ENCODE data around the gene FAM174C. TPM values are rescaled to one million over a fixed set of nuclear protein-coding genes. Genes with fewer than 3 reads are reported as not detected.

FAM174C gene
- total RNA-seq, 1 experiment from 2014 or later, result 110 TPM

DNA sequence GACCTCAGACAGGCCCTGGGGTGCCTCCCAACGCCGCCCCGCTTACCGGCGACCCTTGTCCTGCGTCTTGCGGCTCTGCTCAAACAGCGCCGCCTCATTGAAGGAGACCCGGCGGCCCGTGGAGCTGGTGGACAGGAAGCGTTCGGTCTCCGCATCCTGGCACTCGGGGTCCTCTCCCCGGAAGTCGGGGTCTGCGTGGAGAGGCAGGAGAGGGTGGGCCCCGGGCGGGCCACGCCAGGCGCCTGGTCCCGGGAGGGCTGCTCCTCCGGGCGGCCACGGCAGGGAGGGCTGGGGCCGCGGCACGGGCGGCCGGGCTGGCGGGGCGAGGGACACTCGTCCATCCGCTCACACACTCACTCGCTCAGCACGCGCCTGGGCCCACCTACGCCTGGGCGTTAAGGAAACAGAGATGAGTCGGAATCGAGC is 40.4 kb upstream of the FAM174C start:
- POLR2A ChIA-PET (ENCODE audit: unreplicated experiment), result no interaction called here
- H3K9ac ChIP-seq (ENCODE audit: low read length), result no peak overlapping the region
- H3K4me2 ChIP-seq (ENCODE audit: low read length), result no peak overlapping the region
- H3K27ac ChIP-seq (ENCODE audit: low read length), result no peak overlapping the region
- H3K79me2 ChIP-seq (ENCODE audit: low read length), result no peaks in the 10 kb centered on the region
- DNase-seq, result no peak
- no peak overlapping the region for H2AFZ ChIP-seq (ENCODE audit: low read length)
- H3F3A ChIP-seq (ENCODE audit: low read length, unreplicated experiment), result no peaks in the 10 kb centered on the region
- no peak overlapping the region for H3K4me3 ChIP-seq (ENCODE audit: low read length)
- CTCF ChIA-PET, result no interaction called here
- H3K4me1 ChIP-seq (ENCODE audit: insufficient read depth, low read length), result peaks cover 11% of the 10 kb centered on the region
- no peaks in the 10 kb centered on the region for H4K20me1 ChIP-seq (ENCODE audit: low read length)
- intact Hi-C loops (cut with micrococcal nuclease), result no loop called here
- H3K9me2 ChIP-seq (replicated peaks; ENCODE audit: low read length), result no peaks in the 10 kb centered on the region
- no TSS peak for BruUV-seq (replicated peaks)
- H3K27me3 ChIP-seq (ENCODE audit: low read length), result no peaks in the 10 kb centered on the region
- ATAC-seq, result no peak
- H3K9me3 ChIP-seq (ENCODE audit: low read length), result no peaks in the 10 kb centered on the region
- TF ChIP-seq EZH2 (IDR thresholded peaks at IDR 0.05; ENCODE audit: low read length, unreplicated experiment) (no peak), EZH2phosphoT487 (IDR thresholded peaks at IDR 0.05; ENCODE audit: borderline replicate concordance, low read length) (no peak)
- TF ChIP-seq, protein P1, sequence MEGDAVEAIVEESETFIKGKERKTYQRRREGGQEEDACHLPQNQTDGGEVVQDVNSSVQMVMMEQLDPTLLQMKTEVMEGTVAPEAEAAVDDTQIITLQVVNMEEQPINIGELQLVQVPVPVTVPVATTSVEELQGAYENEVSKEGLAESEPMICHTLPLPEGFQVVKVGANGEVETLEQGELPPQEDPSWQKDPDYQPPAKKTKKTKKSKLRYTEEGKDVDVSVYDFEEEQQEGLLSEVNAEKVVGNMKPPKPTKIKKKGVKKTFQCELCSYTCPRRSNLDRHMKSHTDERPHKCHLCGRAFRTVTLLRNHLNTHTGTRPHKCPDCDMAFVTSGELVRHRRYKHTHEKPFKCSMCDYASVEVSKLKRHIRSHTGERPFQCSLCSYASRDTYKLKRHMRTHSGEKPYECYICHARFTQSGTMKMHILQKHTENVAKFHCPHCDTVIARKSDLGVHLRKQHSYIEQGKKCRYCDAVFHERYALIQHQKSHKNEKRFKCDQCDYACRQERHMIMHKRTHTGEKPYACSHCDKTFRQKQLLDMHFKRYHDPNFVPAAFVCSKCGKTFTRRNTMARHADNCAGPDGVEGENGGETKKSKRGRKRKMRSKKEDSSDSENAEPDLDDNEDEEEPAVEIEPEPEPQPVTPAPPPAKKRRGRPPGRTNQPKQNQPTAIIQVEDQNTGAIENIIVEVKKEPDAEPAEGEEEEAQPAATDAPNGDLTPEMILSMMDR (conservative IDR thresholded peaks at IDR 0.05; ENCODE audit: low read depth, low read length), result no peak
- no peaks in the 10 kb centered on the region for H3K36me3 ChIP-seq (ENCODE audit: low read depth, low read length)

DNA sequence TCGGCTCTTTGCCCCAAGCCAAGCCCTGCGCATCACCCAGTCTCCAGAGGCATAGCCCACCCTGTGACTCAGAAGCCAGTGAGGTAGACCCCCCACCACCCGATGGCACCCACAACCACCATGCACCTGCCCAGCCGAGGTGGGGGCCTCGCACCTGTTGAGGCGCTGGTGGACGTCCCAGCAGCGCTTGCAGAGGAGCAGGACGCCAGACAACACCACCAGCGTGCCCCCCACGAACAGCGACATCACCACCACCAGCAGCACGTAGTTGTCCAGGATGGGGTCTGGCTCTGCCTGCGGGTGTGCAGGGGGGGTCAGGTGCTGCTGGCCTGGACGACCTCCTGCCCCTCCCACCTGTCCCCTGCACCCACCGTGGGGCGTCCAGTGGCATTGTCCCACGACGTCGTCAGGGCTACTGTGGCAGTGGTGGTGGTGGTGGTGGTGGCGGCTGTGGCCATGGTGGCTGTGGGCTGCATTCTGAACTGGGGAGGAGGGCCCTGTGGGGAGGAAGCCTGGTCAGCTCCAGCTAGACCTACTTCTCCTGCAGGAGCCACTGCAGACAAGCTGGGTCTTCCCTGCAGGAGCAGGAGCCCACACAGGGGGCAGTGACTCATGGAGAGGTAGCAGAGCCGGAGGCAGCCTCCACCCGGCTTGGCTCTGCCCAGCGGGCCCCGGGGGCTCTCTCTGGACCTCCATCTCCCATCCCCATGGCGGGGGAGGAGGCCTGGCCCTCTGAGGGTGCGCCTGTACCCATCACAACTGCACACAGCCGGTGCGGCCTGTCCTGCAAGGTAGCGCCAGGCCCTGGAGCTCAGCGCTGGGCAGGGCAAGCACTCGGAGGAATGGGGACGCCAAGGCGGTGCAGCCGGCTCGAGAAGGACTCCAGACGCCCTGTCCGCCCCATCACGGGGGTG is 39.4 kb upstream of the FAM174C start:
- no peaks in the 10 kb centered on the region for H3K27me3 ChIP-seq (ENCODE audit: low read length)
- BruUV-seq (replicated peaks), result no TSS peak
- H3K9me2 ChIP-seq (replicated peaks; ENCODE audit: low read length), result no peaks in the 10 kb centered on the region
- no peak overlapping the region for H3K27ac ChIP-seq (ENCODE audit: low read length)
- no peaks in the 10 kb centered on the region for H3F3A ChIP-seq (ENCODE audit: low read length, unreplicated experiment)
- H3K36me3 ChIP-seq (ENCODE audit: low read depth, low read length), result no peaks in the 10 kb centered on the region
- peaks cover 11% of the 10 kb centered on the region for H3K4me1 ChIP-seq (ENCODE audit: insufficient read depth, low read length)
- DNase-seq (peak; percentile 45), ATAC-seq (peak; percentile 39)
- H3K4me3 ChIP-seq (ENCODE audit: low read length), result peak overlapping the region; percentile 62
- intact Hi-C loops (cut with micrococcal nuclease), result no loop called here
- ChIA-PET POLR2A (ENCODE audit: unreplicated experiment) (no interaction called here), CTCF (no interaction called here)
- no peaks in the 10 kb centered on the region for H4K20me1 ChIP-seq (ENCODE audit: low read length)
- H3K9me3 ChIP-seq (ENCODE audit: low read length), result no peaks in the 10 kb centered on the region
- H3K4me2 ChIP-seq (ENCODE audit: low read length), result peak overlapping the region; percentile 84
- no peak overlapping the region for H3K9ac ChIP-seq (ENCODE audit: low read length)
- H3K79me2 ChIP-seq (ENCODE audit: low read length), result peaks cover under 1% of the 10 kb centered on the region; the same call in 1 of the 2 replicates
- TF ChIP-seq EZH2 (IDR thresholded peaks at IDR 0.05; ENCODE audit: low read length, unreplicated experiment) (no peak), EZH2phosphoT487 (IDR thresholded peaks at IDR 0.05; ENCODE audit: borderline replicate concordance, low read length) (no peak)
- TF ChIP-seq, protein P1 (conservative IDR thresholded peaks at IDR 0.05; ENCODE audit: low read depth, low read length), result no peak
- H2AFZ ChIP-seq (ENCODE audit: low read length), result 0 out of 2 replicates have a peak overlapping the region, but pooled peaks have one; percentile 34

DNA sequence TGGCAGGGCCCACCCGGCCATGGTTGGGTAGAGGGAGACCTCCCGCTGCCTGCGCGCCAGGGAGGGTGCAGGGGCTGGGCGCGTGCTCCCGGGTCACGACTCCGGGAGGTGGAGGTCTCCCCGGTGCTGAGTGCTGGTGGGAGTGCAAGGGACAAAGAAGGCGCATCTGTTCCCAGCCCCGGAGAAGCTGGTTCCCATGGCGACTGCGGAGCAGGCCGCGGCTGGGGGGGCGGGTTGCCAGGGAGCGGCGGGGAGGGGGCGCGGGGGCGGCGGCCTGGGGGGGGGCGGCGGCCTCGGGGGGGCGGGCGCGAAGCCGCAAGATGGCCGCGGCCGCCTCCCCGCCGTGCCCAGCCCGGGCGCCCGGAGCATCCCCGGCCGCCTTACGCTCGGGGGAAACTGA is 38.8 kb upstream of the FAM174C start:
- Histone ChIP-seq H4K20me1 (ENCODE audit: low read length) (no peaks in the 10 kb centered on the region), H3K4me1 (ENCODE audit: insufficient read depth, low read length) (peaks cover 16% of the 10 kb centered on the region), H3K36me3 (ENCODE audit: low read depth, low read length) (no peaks in the 10 kb centered on the region), H3K79me2 (ENCODE audit: low read length) (peaks cover 8% of the 10 kb centered on the region; the same call in 1 of the 2 replicates), H3K27me3 (ENCODE audit: low read length) (no peaks in the 10 kb centered on the region), H3F3A (ENCODE audit: low read length, unreplicated experiment) (no peaks in the 10 kb centered on the region), H3K4me3 (ENCODE audit: low read length) (peak overlapping the region; percentile 81), H3K4me2 (ENCODE audit: low read length) (peak overlapping the region; percentile 93), H3K9me2 (replicated peaks; ENCODE audit: low read length) (no peaks in the 10 kb centered on the region), H3K9ac (ENCODE audit: low read length) (no peak overlapping the region), H2AFZ (ENCODE audit: low read length) (0 out of 2 replicates have a peak overlapping the region, but pooled peaks have one; percentile 34), H3K9me3 (ENCODE audit: low read length) (no peaks in the 10 kb centered on the region), H3K27ac (ENCODE audit: low read length) (no peak overlapping the region)
- ATAC-seq (no peak), DNase-seq (no peak)
- ChIA-PET CTCF (no interaction called here), POLR2A (ENCODE audit: unreplicated experiment) (no interaction called here)
- no TSS peak for BruUV-seq (replicated peaks)
- TF ChIP-seq EZH2phosphoT487 (IDR thresholded peaks at IDR 0.05; ENCODE audit: borderline replicate concordance, low read length) (no peak), EZH2 (IDR thresholded peaks at IDR 0.05; ENCODE audit: low read length, unreplicated experiment) (no peak)
- TF ChIP-seq, protein P1 (conservative IDR thresholded peaks at IDR 0.05; ENCODE audit: low read depth, low read length), result no peak
- intact Hi-C loops (cut with micrococcal nuclease), result no loop called here
